DND-41 (cell line): ENCODE data around the gene ZNF497.

Source experiments
- CTCF ChIP-seq: IDR thresholded peaks from 2 replicates; pipeline ENCODE4 v1.5.1; 2012; ENCODE audit warnings: borderline replicate concordance, low read length, moderate library complexity, mild to moderate bottlenecking; ENCODE audit not compliant: poor library complexity, severe bottlenecking; ENCODE audit errors: extremely low read depth
- EZH2 ChIP-seq: IDR thresholded peaks from 3 replicates; pipeline ENCODE4 v1.6.1; 2012; ENCODE audit warnings: borderline replicate concordance, low read depth, mild to moderate bottlenecking, moderate library complexity, low read length, inconsistent platforms; ENCODE audit not compliant: severe bottlenecking

GRCh38 chr19:58336820-58337219 is 25.7 kb downstream of the ZNF497 start:
- no peak for TF ChIP-seq CTCF
- no peak for TF ChIP-seq EZH2
